Fibroblast of pulmonary artery (primary cell): ENCODE data around the gene HOXD12.

Experiments used
- DNase-seq: peaks from one replicate; pipeline ENCODE4 v3.0.0-alpha.2; 2010; ENCODE audit warnings: low read depth
- H3K4me3 ChIP-seq: replicated peaks from 2 replicates; pipeline ENCODE4 v1.5.1; 2011; ENCODE audit warnings: low read depth, mild to moderate bottlenecking, control low read depth, low read length, moderate library complexity
- TF ChIP-seq, protein P1 (sequence below): IDR thresholded peaks from 2 replicates; pipeline ENCODE4 v1.5.1; 2011; ENCODE audit warnings: mild to moderate bottlenecking, control low read depth, low read length, inconsistent platforms; ENCODE audit errors: missing control alignments

The HOXD12 gene

DNA sequence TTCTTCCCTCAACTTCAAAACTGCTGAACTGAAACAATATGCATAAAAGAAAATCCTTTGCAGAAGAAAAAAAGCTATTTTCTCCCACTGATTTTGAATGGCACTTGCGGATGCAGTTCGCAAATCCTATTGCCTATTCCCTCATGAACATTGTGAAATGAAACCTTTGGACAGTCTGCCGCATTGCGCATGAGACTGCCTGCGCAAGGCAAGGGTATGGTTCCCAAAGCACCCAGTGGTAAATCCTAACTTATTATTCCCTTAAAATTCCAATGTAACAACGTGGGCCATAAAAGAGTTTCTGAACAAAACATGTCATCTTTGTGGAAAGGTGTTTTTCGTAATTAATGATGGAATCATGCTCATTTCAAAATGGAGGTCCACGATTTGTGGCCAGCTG, 38.3 kb downstream of the HOXD12 start:
- H3K4me3 ChIP-seq, result no peak overlapping the region
- TF ChIP-seq, protein P1, sequence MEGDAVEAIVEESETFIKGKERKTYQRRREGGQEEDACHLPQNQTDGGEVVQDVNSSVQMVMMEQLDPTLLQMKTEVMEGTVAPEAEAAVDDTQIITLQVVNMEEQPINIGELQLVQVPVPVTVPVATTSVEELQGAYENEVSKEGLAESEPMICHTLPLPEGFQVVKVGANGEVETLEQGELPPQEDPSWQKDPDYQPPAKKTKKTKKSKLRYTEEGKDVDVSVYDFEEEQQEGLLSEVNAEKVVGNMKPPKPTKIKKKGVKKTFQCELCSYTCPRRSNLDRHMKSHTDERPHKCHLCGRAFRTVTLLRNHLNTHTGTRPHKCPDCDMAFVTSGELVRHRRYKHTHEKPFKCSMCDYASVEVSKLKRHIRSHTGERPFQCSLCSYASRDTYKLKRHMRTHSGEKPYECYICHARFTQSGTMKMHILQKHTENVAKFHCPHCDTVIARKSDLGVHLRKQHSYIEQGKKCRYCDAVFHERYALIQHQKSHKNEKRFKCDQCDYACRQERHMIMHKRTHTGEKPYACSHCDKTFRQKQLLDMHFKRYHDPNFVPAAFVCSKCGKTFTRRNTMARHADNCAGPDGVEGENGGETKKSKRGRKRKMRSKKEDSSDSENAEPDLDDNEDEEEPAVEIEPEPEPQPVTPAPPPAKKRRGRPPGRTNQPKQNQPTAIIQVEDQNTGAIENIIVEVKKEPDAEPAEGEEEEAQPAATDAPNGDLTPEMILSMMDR, result no peak
- no peak for DNase-seq

DNA sequence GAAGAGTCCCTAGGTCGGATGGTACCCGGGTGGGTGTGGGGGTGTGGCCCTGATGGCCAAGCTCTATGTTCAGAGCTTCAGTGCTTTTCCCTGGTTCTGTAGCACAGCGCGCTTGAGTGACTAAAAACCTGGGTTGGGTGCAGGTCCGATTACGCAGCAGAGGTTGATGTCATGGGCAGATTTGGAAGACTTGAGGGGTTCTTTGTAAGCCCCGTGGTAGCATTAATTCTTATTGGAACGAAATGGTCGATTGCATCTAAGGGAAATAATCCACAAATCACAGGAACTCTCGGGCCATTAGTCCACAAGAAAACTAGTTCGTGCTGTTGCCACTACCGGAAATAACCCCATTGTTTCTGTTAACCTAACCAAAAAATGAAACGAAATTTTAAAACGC, 38.9 kb downstream of the HOXD12 start:
- DNase-seq, result no peak
- TF ChIP-seq, protein P1, result no peak
- H3K4me3 ChIP-seq, result no peak overlapping the region

- TF ChIP-seq, protein P1, result no peak
- H3K4me3 ChIP-seq, result no peak overlapping the region
- no peak for DNase-seq
These were observed 39.5 kb downstream of the HOXD12 start for GRCh38 chr2:176138923-176139660.

GRCh38 chr2:176139661-176140512, 40.3 kb downstream of the HOXD12 start:
- H3K4me3 ChIP-seq, result peak overlapping the region; percentile 53
- no peak for DNase-seq

DNA sequence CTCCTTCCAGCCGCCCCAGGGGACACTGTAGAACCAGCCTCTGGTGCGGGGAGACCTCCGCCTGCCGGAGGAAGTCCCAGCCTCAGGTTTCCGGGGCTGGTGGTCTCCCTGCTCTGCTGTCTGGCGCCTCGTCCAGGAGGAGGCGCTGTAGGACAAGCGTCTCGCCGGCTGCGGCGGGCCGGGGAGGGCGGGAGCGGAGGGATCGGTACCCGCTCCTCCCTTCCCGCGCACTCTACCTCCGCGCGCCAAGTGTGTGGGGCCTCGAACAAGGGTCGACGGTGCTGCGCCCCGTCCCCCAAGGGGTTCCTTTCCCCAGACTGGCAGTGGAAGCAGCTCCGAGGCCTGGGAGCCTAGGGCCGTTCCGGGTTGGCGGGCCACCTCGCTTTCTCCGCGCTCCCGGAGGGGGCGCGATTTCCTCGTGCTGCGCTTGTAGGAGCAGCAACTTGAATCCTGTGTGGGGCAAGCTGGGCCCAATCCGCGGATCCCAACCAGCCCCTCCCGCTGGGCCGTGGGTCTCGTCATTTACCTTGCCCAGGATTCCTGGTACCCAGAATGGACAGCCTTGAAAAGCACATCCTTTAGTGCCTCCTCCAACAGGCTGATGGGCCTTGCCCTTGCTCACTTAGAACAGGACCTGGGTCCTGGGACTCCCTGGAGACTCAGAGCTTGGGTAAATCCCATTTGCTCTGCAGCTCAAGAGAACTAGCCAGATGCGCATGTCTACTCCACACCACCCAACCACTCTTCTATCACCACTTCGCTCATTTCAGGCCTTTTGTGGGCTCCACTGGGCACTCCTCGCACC, 41.1 kb downstream of the HOXD12 start:
- TF ChIP-seq, protein P1, result peak; percentile 61
- peak overlapping the region; percentile 53 for H3K4me3 ChIP-seq
- peak; percentile 62 for DNase-seq

More at GRCh38 chr2:176139661-176140512, 40.3 kb downstream of the HOXD12 start:
- TF ChIP-seq, protein P1, result no peak

DNA sequence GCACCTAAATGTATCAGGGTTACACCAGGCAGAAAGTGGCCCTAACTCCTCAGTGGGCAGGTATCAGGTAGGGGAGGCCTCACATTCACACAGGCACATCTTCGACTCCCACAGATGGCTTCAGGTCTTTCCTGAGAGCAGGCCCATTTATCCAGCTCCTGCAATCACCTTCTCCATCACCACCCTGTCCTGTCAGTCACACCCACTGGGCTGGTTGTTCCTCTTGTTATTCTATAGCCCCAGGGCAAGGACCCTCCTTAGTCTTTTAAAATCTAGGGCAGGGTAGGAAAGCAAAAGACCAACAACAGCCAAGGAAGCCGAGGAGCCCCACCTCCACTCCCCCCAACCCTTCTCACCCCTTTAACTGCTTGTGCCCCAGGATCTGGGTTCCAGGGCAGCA, 42.7 kb downstream of the HOXD12 start:
- DNase-seq, result no peak
- TF ChIP-seq, protein P1, result no peak
- H3K4me3 ChIP-seq, result no peak overlapping the region
